Activated CD8-positive, alpha-beta T cell treated with anti-CD3 and anti-CD28 coated beads, Interleukin-2, amount 10 ng/mL, durations not matched to agents 7 days and 5 days (primary cell): Measurements from ENCODE around the gene BMAL2. TPM values are rescaled to one million over a fixed set of nuclear protein-coding genes. Genes with fewer than 3 reads are reported as not detected.

Experiments used
- ATAC-seq: fragments of 150-1000 bp; cut with Tn5 transposase; one replicate; pipeline ENCODE4 v1.10.0; 2021; ENCODE audit warnings: moderate library complexity
- CTCF ChIA-PET: fragments of 350-600 bp; sonication (Branson Sonifier 250); formaldehyde crosslinking; loops from one replicate; lab custom pipeline; 2021; ENCODE audit warnings: antibody characterized with exemption; lab: Charles Lee
- POLR2A ChIA-PET: fragments of 350-600 bp; sonication (Branson Sonifier 250); formaldehyde crosslinking; loops from one replicate; lab custom pipeline; 2021; ENCODE audit warnings: antibody characterized with exemption; lab: Charles Lee
- DNase-seq: peaks from one replicate; pipeline ENCODE4 v3.0.0-alpha.2; 2020
- H3K27ac Mint-ChIP-seq: one replicate; pipeline ENCODE4 v1.8.0; 2021; ENCODE audit warnings: mild to moderate bottlenecking, mixed read lengths
- H3K27me3 Mint-ChIP-seq: one replicate; pipeline ENCODE4 v1.8.0; 2021; ENCODE audit warnings: low read depth, mixed read lengths
- H3K36me3 Mint-ChIP-seq: one replicate; pipeline ENCODE4 v1.8.0; 2021; ENCODE audit warnings: low read depth, mixed read lengths
- H3K4me1 Mint-ChIP-seq: one replicate; pipeline ENCODE4 v1.8.0; 2021; ENCODE audit warnings: low read depth, mixed read lengths
- H3K4me3 Mint-ChIP-seq: one replicate; pipeline ENCODE4 v1.8.0; 2021; ENCODE audit warnings: mild to moderate bottlenecking, mixed read lengths
- H3K9me3 Mint-ChIP-seq: one replicate; pipeline ENCODE4 v1.8.0; 2022; ENCODE audit warnings: mixed read lengths; ENCODE audit not compliant: insufficient read depth
- total RNA-seq, 2 experiments: library from RNA; stranded (reverse); gene quantifications; one replicate each; pipeline ENCODE4 v1.2.3, GENCODE V29; 2021

Gene BMAL2, protein sequence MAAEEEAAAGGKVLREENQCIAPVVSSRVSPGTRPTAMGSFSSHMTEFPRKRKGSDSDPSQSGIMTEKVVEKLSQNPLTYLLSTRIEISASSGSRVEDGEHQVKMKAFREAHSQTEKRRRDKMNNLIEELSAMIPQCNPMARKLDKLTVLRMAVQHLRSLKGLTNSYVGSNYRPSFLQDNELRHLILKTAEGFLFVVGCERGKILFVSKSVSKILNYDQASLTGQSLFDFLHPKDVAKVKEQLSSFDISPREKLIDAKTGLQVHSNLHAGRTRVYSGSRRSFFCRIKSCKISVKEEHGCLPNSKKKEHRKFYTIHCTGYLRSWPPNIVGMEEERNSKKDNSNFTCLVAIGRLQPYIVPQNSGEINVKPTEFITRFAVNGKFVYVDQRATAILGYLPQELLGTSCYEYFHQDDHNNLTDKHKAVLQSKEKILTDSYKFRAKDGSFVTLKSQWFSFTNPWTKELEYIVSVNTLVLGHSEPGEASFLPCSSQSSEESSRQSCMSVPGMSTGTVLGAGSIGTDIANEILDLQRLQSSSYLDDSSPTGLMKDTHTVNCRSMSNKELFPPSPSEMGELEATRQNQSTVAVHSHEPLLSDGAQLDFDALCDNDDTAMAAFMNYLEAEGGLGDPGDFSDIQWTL
- total RNA-seq = 10 to 100 TPM; 17.9 to 18.3 TPM

GRCh38 chr12:27332714-27333402, at the start of gene BMAL2:
BMAL2 (plus strand) TSS chr12:27332836; CDS start chr12:27333073, 237 bp downstream.
- ATAC-seq (peak; percentile 68), DNase-seq (peak; percentile 57)
- no peaks in the 10 kb centered on the region for H3K9me3 Mint-ChIP-seq
- POLR2A ChIA-PET = interaction anchor here (0.7 to 2.0 kb wide), 2 partner anchors 8 to 89 kb away, joined by 4 to 8 read pairs; partner anchors contain the start of gene STK38L
- peaks cover 3% of the 10 kb centered on the region for H3K36me3 Mint-ChIP-seq
- CTCF ChIA-PET = interaction anchor here (1.0 to 4.2 kb wide), 3 partner anchors 28 to 328 kb away, joined by 3 to 24 read pairs (median 4); no protein-coding TSS in a partner anchor
- peak within 1 kb of the TSS; percentile 89 for H3K27ac Mint-ChIP-seq
- H3K4me1 Mint-ChIP-seq = peaks cover 35% of the 10 kb centered on the region
- peaks cover 12% of the 10 kb centered on the region for H3K27me3 Mint-ChIP-seq
- H3K4me3 Mint-ChIP-seq = peak within 1 kb of the TSS; percentile 94

DNA sequence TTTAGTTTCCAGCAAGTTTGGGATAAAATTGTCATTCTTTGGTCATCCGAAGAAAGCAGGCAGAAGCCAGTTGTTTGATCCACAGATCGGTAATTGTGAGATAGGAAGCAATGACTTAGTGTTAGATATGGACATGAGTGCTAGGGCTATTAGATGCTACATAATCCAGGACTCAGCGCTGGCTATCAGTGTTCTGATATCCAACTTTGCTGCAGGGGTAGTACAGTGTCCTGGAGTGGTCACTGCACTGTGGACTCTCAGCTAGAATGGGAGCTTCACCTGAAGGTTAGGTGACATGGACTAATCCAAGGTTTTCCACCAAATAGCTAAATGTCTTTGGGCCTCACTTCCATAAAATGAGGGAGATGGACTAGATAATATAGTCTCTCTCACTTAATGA, 48.6 kb upstream of the BMAL2 start:
- H3K4me1 Mint-ChIP-seq = peaks cover 3% of the 10 kb centered on the region

GRCh38 chr12:27284751-27285150, 47.9 kb upstream of the BMAL2 start:
- CTCF ChIA-PET = interaction anchor here (1.0 to 1.5 kb wide), 2 partner anchors 22 to 23 kb away, joined by 3 read pairs; no protein-coding TSS in a partner anchor
- no peak overlapping the region for H3K27ac Mint-ChIP-seq
- ATAC-seq (no peak), DNase-seq (no peak)
- peaks cover 3% of the 10 kb centered on the region for H3K4me1 Mint-ChIP-seq
- no peak overlapping the region for H3K4me3 Mint-ChIP-seq
- POLR2A ChIA-PET = no interaction called here
- H3K9me3 Mint-ChIP-seq = no peaks in the 10 kb centered on the region
- no peaks in the 10 kb centered on the region for H3K27me3 Mint-ChIP-seq
- no peaks in the 10 kb centered on the region for H3K36me3 Mint-ChIP-seq

More for the DNA sequence above, 48.6 kb upstream of the BMAL2 start:
- ATAC-seq (no peak), DNase-seq (no peak)
- POLR2A ChIA-PET = no interaction called here
- no peak overlapping the region for H3K27ac Mint-ChIP-seq
- CTCF ChIA-PET = no interaction called here
- H3K27me3 Mint-ChIP-seq = no peaks in the 10 kb centered on the region
- no peaks in the 10 kb centered on the region for H3K36me3 Mint-ChIP-seq
- H3K4me3 Mint-ChIP-seq = no peak overlapping the region
- no peaks in the 10 kb centered on the region for H3K9me3 Mint-ChIP-seq

DNA sequence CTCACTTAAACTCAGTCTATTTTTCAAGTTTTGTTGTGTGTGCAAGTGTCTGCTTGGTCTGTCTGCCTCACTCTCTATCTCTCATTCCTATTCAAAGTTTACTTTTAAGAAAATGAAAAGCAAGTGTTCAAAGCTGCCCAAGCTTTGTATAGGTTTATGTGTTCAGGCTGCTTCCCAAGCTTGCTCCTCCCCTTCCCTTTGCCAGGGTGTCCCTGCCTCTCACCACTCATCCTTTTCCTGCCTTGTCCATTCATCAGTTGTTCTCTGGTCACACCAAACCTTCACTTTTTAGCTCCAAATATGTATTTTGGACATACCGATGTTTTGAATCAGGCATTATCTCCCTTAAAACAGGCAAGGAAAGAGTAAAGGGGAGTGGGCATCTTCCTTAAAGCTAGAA, 47.2 kb upstream of the BMAL2 start:
- DNase-seq = no peak
- ATAC-seq = no peak
- Mint-ChIP-seq H3K27ac (no peak overlapping the region), H3K4me1 (no peaks in the 10 kb centered on the region), H3K36me3 (no peaks in the 10 kb centered on the region), H3K4me3 (no peak overlapping the region), H3K9me3 (no peaks in the 10 kb centered on the region), H3K27me3 (no peaks in the 10 kb centered on the region)
- ChIA-PET CTCF (interaction anchor here (0.8 to 1.5 kb wide), 4 partner anchors 11 to 367 kb away, joined by 3 read pairs; no protein-coding TSS in a partner anchor), POLR2A (no interaction called here)

- Mint-ChIP-seq H3K9me3 (no peaks in the 10 kb centered on the region), H3K27me3 (no peaks in the 10 kb centered on the region), H3K4me3 (no peak overlapping the region), H3K4me1 (no peaks in the 10 kb centered on the region), H3K36me3 (no peaks in the 10 kb centered on the region), H3K27ac (no peak overlapping the region)
- DNase-seq = no peak
- ATAC-seq = no peak
- CTCF ChIA-PET = no interaction called here
- POLR2A ChIA-PET = interaction anchor here (0.6 kb wide), 1 partner anchor 12 kb away, joined by 5 read pairs; no protein-coding TSS in a partner anchor
These were observed 43.2 kb upstream of the BMAL2 start for GRCh38 chr12:27289414-27289813.

- POLR2A ChIA-PET = no interaction called here
- no peak for DNase-seq
- Mint-ChIP-seq H3K27ac (no peak overlapping the region), H3K36me3 (no peaks in the 10 kb centered on the region), H3K27me3 (no peaks in the 10 kb centered on the region), H3K9me3 (no peaks in the 10 kb centered on the region), H3K4me3 (no peak overlapping the region), H3K4me1 (no peaks in the 10 kb centered on the region)
- CTCF ChIA-PET = interaction anchor here (0.8 to 1.1 kb wide), 3 partner anchors 12 to 94 kb away, joined by 3 to 5 read pairs (median 4); no protein-coding TSS in a partner anchor
- no peak for ATAC-seq
These were observed 42.0 kb upstream of the BMAL2 start for GRCh38 chr12:27290501-27291168.

GRCh38 chr12:27291862-27292261, 40.8 kb upstream of the BMAL2 start:
- Mint-ChIP-seq H3K36me3 (no peaks in the 10 kb centered on the region), H3K9me3 (no peaks in the 10 kb centered on the region), H3K27ac (no peak overlapping the region), H3K27me3 (no peaks in the 10 kb centered on the region), H3K4me1 (no peaks in the 10 kb centered on the region), H3K4me3 (no peak overlapping the region)
- ChIA-PET CTCF (no interaction called here), POLR2A (no interaction called here)
- ATAC-seq = no peak
- DNase-seq = no peak

- Mint-ChIP-seq H3K9me3 (no peaks in the 10 kb centered on the region), H3K4me1 (no peaks in the 10 kb centered on the region), H3K36me3 (no peaks in the 10 kb centered on the region), H3K4me3 (no peak overlapping the region), H3K27ac (no peak overlapping the region), H3K27me3 (no peaks in the 10 kb centered on the region)
- ChIA-PET CTCF (no interaction called here), POLR2A (no interaction called here)
- ATAC-seq (no peak), DNase-seq (no peak)
These were observed 39.9 kb upstream of the BMAL2 start for GRCh38 chr12:27292718-27293117.

GRCh38 chr12:27293463-27293862, 39.2 kb upstream of the BMAL2 start:
- Mint-ChIP-seq H3K36me3 (peaks cover under 1% of the 10 kb centered on the region), H3K4me3 (no peak overlapping the region), H3K27me3 (no peaks in the 10 kb centered on the region), H3K4me1 (no peaks in the 10 kb centered on the region), H3K27ac (no peak overlapping the region), H3K9me3 (no peaks in the 10 kb centered on the region)
- CTCF ChIA-PET = no interaction called here
- DNase-seq = no peak
- POLR2A ChIA-PET = no interaction called here
- no peak for ATAC-seq

- no peaks in the 10 kb centered on the region for H3K4me1 Mint-ChIP-seq
- H3K4me3 Mint-ChIP-seq = no peak overlapping the region
- ChIA-PET POLR2A (interaction anchor here (1.4 kb wide), 1 partner anchor 275 kb away, joined by 5 read pairs; the partner anchor contains the start of gene MED21), CTCF (interaction anchor here (0.8 to 2.3 kb wide), 4 partner anchors 10 to 411 kb away, joined by 3 to 16 read pairs (median 4); no protein-coding TSS in a partner anchor)
- peaks cover 9% of the 10 kb centered on the region for H3K36me3 Mint-ChIP-seq
- H3K27me3 Mint-ChIP-seq = no peaks in the 10 kb centered on the region
- H3K9me3 Mint-ChIP-seq = no peaks in the 10 kb centered on the region
- DNase-seq (no peak), ATAC-seq (no peak)
- no peak overlapping the region for H3K27ac Mint-ChIP-seq
These were observed 36.0 kb upstream of the BMAL2 start for GRCh38 chr12:27296674-27297073.

- CTCF ChIA-PET = interaction anchor here (0.8 to 2.3 kb wide), 3 partner anchors 9 to 412 kb away, joined by 4 to 16 read pairs (median 4); no protein-coding TSS in a partner anchor
- no peak overlapping the region for H3K4me3 Mint-ChIP-seq
- H3K27me3 Mint-ChIP-seq = no peaks in the 10 kb centered on the region
- H3K4me1 Mint-ChIP-seq = no peaks in the 10 kb centered on the region
- POLR2A ChIA-PET = interaction anchor here (1.4 kb wide), 1 partner anchor 276 kb away, joined by 5 read pairs; the partner anchor contains the start of gene MED21
- H3K27ac Mint-ChIP-seq = no peak overlapping the region
- ATAC-seq (no peak), DNase-seq (no peak)
- no peaks in the 10 kb centered on the region for H3K9me3 Mint-ChIP-seq
- H3K36me3 Mint-ChIP-seq = peaks cover 11% of the 10 kb centered on the region
These were observed 35.1 kb upstream of the BMAL2 start for GRCh38 chr12:27297566-27297965.
